Activated CD4-positive, alpha-beta T cell treated with anti-CD3 and anti-CD28 coated beads, Interleukin-2, amount 50 U/mL, for 48 hours (primary cell): ENCODE results near the gene DENND4C.
"Not testable (repeated sequence)": the region's sequence is repeated elsewhere in the genome, so short reads cannot be mapped to it uniquely, and the experiment has no call there.

Experiments used
- DNase-seq, 2 experiments: peaks; one replicate each; pipeline ENCODE4 v3.0.0-alpha.2; 2020

The DENND4C gene

DNA sequence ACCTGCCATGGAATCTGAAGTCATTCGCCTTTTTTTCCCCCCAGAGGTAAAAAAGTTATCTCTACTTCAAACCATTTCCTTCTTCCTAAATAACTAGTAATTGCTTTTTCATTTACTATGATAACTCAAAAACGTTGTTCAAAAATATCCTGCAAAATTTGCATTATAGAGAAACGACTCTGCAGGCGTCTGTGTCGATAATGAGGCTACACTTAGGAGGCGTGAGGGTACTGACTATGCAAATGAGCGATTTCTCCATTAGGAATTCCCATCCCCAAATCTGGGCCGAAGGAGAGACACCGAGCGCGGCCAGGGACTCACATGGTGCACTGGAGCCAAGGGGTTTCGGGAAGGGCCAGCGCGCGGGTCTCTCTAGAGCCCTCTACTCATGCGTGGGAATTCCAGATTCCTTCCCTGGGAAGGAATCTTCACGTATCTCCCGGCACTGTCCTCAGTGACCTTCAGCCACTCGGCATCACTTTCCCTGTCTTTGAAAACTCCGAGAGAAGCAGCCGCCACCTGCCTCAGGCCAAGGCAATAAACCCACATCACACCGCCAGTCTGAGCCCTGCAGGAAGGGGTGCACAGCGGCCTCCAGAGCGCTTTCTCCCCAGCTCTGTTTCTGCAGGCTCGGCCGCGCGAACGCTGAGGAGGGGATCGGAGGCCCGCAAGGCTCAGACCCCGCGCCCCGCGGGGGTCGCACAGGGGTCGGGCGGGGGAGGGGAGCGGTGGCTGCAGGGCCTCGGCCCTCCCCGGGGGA, 718 bp upstream of the DENND4C start:
- DNase-seq: no peak

GRCh38 chr9:19231126-19231903, 822 bp downstream of the DENND4C start:
- peak; percentile 30 to 38 for DNase-seq

GRCh38 chr9:19231904-19232822, 1.7 kb downstream of the DENND4C start:
- no peak for DNase-seq

DNA sequence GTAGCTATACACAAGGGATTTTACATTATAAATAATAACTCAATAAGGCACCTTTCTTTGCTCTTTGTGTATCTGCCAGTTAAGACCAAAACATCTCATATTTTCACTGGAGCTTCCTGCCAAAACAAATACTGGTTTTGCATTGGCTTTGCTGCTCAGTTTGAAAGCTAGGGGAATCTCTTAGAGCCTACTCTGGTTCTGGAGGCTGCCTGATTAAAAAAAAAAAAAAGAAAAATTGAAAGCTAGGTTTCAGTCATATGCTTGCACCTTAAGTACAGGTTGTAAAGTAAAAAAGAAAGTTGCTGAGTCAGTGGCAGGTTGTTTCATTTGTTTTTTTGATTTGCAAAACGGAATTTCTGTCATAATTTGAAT, 2.3 kb downstream of the DENND4C start:
- DNase-seq: no peak

- DNase-seq: no peak
These were observed 2.9 kb downstream of the DENND4C start for GRCh38 chr9:19233344-19233743.

DNA sequence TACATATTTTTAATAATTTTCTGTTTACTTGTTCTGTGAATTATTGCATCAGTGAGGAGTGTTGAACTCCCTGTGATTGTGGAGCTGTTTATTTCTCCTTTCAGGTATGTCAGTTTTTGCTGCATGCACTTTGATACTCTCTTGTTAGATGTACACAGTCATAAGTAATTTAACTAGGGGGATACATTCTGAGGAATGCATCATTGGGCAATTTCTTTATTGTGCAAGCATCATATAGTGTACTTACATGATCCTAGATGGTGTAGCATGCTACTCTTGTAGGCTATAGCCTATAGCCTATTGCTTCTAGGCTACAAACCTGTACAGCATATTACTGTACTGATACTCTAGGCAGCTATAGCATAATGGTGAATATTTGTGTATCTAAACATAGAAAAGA, 9.5 kb downstream of the DENND4C start:
- no peak for DNase-seq

GRCh38 chr9:19241728-19242127, 11.2 kb downstream of the DENND4C start:
- no peak for DNase-seq

DNA sequence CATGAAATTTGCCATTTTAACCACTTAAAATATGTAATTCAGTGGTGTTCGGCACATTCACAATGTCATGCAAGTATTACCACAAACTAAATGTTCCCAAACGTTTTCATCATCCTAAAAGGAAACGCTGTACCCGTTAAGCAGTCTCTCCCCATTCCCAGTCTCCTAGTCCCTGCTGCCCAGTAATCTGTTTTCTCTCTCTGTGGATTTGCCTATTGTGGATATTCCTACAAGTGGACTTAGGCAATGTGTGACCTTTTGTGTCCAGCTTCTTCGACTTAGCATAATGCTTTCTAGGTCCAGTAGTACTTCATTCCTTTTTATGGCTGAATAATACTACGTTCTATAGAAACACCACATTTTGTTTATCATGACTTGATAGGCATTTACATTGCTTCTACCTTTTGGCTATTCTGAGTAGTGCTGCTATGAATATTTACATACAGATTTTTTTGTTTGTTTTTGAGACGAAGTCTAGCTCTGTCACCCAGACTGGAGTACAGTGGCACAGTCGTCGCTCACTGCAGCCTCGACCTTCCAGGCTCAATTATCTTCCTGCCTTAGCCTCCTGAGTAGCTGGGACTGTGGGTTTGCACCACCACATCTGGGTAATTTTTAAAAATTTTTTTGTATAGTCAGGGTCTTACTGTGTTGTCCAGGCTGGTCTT, 13.0 kb downstream of the DENND4C start:
- DNase-seq: no peak

- DNase-seq: no peak
These were observed 16.4 kb downstream of the DENND4C start for GRCh38 chr9:19246891-19247290.

- no peak for DNase-seq
These were observed 16.9 kb downstream of the DENND4C start for GRCh38 chr9:19247420-19247819.

- not testable (repeated sequence) for DNase-seq
These were observed 19.9 kb downstream of the DENND4C start for GRCh38 chr9:19250346-19250745.

DNA sequence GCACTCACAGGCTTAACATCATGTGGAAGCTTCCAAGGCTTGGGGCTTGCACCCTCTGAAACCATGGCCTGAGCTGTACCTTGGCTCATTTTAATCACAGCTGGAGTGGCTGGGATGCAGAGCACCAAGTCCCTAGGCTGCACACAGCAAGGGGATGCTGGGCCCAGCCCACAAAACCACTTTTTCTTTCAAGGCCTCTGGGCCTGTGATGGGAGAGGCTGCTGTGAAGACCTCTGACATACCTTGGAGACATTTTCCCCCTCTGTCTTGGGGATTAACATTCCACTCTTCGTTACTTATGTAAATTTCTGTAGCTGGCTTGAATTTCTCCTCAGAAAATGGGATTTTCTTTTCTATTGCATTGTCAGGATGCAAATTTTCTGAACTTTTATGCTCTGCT, 20.7 kb downstream of the DENND4C start:
- not testable (repeated sequence) for DNase-seq

DNA sequence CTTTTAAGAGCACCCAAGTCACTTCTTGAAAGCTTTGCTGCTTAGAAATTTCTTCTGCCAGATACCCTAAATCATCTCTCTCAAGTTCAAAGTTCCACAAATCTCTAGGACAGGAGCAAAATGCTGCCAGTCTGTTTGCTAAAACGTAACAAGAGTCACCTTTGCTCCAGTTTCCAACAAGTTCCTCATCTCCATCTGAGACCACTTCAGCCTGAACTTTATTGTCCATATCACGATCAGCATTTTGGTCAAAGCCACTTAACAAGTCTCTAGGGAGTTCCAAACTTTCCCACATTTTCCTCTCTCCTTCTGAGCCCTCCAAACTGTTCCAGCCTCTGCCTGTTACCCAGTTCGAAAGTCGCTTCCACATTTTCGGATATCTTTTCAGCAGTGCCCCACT, 21.1 kb downstream of the DENND4C start:
- not testable (repeated sequence) for DNase-seq

- no peak for DNase-seq
These were observed 21.8 kb downstream of the DENND4C start for GRCh38 chr9:19252174-19252884.

DNA sequence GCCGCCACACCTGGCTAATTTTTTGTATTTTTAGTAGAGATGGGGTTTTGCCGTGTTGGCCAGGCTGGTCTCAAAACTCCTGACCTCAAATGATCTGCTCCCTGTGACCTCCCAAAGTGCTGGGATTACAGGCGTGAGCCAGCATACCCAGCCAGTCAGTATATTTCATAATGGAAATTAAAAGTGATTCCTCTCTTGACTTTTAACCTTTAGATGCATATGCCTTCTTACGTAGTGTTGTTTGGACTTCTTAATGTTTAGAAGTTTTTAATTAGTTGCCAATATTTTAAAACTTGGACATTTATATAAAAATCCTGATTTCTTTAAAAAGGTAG, 22.4 kb downstream of the DENND4C start:
- DNase-seq: no peak

DNA sequence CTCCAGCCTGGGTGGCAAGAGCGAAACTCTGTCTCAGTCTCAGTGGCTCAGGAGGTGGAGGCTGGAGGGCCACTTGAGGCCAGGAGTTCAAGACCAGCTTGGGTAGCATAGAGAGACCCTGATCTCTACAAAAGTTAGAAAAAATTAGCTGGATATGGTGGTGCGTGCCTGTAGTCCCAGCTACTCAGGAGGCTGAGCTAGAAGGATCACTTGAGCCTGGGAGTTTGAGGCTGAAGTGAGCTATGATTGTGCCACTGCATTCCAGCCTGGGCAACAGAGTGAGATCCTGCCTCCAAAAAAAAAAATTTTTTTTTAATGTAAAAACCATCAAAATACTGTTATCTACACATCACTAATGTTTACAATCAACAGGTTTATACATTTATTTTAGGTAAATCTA, 24.6 kb downstream of the DENND4C start:
- no peak for DNase-seq

GRCh38 chr9:19255821-19256220, 25.3 kb downstream of the DENND4C start:
- DNase-seq: no peak

DNA sequence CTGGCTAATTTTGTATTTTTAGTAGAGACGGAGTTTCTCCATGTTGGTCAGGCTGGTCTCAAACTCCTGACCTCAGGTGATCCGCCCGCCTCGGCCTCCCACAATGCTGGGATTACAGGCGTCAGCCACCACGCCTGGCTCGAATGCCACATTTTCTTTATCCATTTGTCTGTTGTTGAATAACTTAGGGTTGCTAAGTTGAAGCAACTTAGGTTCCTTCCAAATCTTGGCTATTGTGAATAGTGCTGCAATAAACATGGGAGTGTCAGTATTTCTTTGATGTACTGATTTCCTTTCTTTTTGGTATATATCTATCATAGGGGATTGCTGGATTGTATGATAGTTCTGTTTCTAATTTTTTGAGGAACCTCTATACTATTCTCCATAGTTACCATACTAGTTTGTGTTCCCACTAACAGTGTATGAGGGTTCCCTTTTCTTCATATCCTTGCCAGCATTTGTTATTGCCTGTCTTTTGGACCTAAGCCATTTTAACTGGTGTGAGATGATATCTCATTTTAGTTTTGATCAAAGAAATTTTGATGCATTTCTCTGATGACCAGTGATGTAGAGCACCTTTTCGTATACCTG, 29.3 kb downstream of the DENND4C start:
- not testable (repeated sequence) for DNase-seq

- not testable (repeated sequence) for DNase-seq
These were observed 35.1 kb downstream of the DENND4C start for GRCh38 chr9:19265602-19266001.

DNA sequence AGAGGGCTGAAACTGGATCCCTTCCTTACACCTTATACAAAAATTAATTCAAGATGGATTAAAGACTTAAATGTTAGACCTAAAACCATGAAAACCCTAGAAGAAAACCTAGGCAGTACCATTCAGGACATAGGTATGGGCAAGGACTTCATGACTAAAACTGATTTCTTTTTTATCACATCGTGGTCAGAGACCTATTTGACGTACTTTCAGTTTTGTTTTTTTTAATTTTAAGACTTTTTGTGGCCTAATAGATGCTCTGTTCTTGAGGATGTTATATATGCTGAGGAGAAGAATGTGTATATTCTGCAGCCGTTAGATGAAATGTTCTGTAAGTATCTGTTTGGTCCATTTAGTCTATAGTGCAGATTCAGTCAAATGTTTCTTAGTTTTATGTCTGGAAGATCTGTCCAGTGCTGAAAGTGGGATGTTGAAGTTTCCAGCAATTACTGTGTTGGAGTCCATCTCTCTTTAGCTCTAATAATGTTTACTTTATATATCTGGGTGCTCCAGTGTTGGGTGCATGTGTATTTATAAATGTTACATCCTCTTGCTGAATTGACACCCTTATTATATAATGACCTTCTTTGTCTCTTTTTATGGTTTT, 36.4 kb downstream of the DENND4C start:
- not testable (repeated sequence) for DNase-seq

DNA sequence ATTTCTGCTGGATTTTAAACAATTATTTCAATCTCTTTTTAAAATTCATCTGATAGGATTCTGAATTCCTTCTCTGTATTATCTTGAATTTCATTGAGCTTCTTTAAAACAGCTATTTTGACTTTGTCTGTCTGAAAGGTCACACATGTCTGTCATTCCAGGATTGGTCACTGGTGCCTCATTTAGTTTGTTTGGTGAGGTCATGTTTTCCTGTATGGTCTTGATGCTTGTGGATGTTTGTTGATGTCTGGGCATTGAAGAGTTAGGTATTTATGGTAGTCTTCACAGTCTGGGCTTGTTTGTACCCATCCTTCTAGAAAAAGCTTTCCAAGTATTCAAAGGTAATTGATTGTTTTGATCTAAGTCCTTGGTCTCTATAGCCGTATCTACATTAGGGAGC, 39.1 kb downstream of the DENND4C start:
- DNase-seq: no peak
